Caco-2 (cell line): Measurements from ENCODE around the gene RIOK3. TPM values are rescaled to one million over a fixed set of nuclear protein-coding genes. Genes with fewer than 3 reads are reported as not detected.
A peak's percentile ranks its signal among the peaks of the same experiment; 100 is the strongest.

Experiments
- BruUV-seq: library from RNA; stranded (reverse); fragments of 400-500 nt; replicated peaks from 2 replicates; lab custom pipeline; 2021; lab: Mats Ljungman, UMichigan
- CTCF ChIA-PET: fragments of 300-600 bp; sonication (Branson Sonifier 250); formaldehyde crosslinking; loops from one replicate; lab custom pipeline; 2022; ENCODE audit warnings: antibody characterized with exemption; lab: Charles Lee
- POLR2A ChIA-PET: fragments of 300-600 bp; sonication (Branson Sonifier 250); formaldehyde crosslinking; loops from one replicate; lab custom pipeline; 2022; ENCODE audit warnings: antibody characterized with exemption; lab: Charles Lee
- DNase-seq, 2 experiments: peaks; one replicate each; pipeline versions ENCODE4 v3.0.0 to v3.0.0-alpha.2; 2020 to 2022
- H3K27me3 ChIP-seq: replicated peaks from 2 replicates; pipeline ENCODE4 v1.6.0; 2011; ENCODE audit warnings: low read length; ENCODE audit not compliant: control insufficient read depth, insufficient read depth
- H3K36me3 ChIP-seq: 2 replicates; pipeline ENCODE4 v1.5.1; 2011; ENCODE audit warnings: low read length; ENCODE audit not compliant: control insufficient read depth, insufficient read depth
- H3K4me1 ChIP-seq: fragments of 250-450 bp; sonication (Bioruptor Pico); 2 replicates; pipeline ENCODE4 v1.5.1; 2020; ENCODE audit warnings: mild to moderate bottlenecking
- H3K4me3 ChIP-seq: 2 replicates; pipeline ENCODE4 v1.5.1; 2011; ENCODE audit warnings: low read depth, mild to moderate bottlenecking, control low read depth, low read length
- H3K9me3 ChIP-seq: fragments of 250-450 bp; sonication (Bioruptor Pico); 2 replicates; pipeline ENCODE4 v1.5.1; 2020; ENCODE audit warnings: mild to moderate bottlenecking, moderate library complexity
- H3K27ac Mint-ChIP-seq: one replicate; pipeline ENCODE4 v1.8.0; 2022; ENCODE audit warnings: mixed read lengths; ENCODE audit not compliant: unreplicated experiment
- H3K27me3 Mint-ChIP-seq: one replicate; pipeline ENCODE4 v1.8.0; 2022; ENCODE audit warnings: mixed read lengths; ENCODE audit not compliant: insufficient read depth, unreplicated experiment
- H3K36me3 Mint-ChIP-seq: one replicate; pipeline ENCODE4 v1.8.0; 2022; ENCODE audit warnings: mild to moderate bottlenecking, mixed read lengths; ENCODE audit not compliant: insufficient read depth, unreplicated experiment
- H3K4me1 Mint-ChIP-seq: one replicate; pipeline ENCODE4 v1.8.0; 2022; ENCODE audit warnings: low read depth, mixed read lengths; ENCODE audit not compliant: unreplicated experiment
- H3K4me3 Mint-ChIP-seq: one replicate; pipeline ENCODE4 v1.8.0; 2022; ENCODE audit warnings: mild to moderate bottlenecking, moderate library complexity, mixed read lengths; ENCODE audit not compliant: unreplicated experiment
- H3K9me3 Mint-ChIP-seq: one replicate; pipeline ENCODE4 v1.8.0; 2022; ENCODE audit warnings: mixed read lengths; ENCODE audit not compliant: unreplicated experiment
- intact Hi-C: fragments of 100-400 bp; cut with micrococcal nuclease; formaldehyde crosslinking; loops from one replicate; pipeline ENCODE4 v1.10.0; 2022; ENCODE audit not compliant: unreplicated experiment
- total RNA-seq: library from RNA; stranded (reverse); gene quantifications from 2 replicates; pipeline ENCODE4 v1.2.3, GENCODE V29; 2022
- TF ChIP-seq, protein P1 (sequence below), 2 experiments: fragments of 200-600 bp in 1 of 2; IDR thresholded peaks; 1 replicate in 1 of 2; 2 replicates in 1 of 2; pipeline versions ENCODE4 v1.5.1 to v1.8.0; 2011 to 2022; ENCODE audit warnings: antibody characterized with exemption in 1 of 2, control low read depth in 1 of 2, inconsistent platforms in 1 of 2, low read depth in 1 of 2, low read length in 1 of 2, mild to moderate bottlenecking in 1 of 2, moderate library complexity in 1 of 2; ENCODE audit not compliant: insufficient read depth in 1 of 2, severe bottlenecking in 1 of 2, unreplicated experiment in 1 of 2

The RIOK3 gene
- total RNA-seq, 1 experiment from 2014 or later = 32.4 TPM

DNA sequence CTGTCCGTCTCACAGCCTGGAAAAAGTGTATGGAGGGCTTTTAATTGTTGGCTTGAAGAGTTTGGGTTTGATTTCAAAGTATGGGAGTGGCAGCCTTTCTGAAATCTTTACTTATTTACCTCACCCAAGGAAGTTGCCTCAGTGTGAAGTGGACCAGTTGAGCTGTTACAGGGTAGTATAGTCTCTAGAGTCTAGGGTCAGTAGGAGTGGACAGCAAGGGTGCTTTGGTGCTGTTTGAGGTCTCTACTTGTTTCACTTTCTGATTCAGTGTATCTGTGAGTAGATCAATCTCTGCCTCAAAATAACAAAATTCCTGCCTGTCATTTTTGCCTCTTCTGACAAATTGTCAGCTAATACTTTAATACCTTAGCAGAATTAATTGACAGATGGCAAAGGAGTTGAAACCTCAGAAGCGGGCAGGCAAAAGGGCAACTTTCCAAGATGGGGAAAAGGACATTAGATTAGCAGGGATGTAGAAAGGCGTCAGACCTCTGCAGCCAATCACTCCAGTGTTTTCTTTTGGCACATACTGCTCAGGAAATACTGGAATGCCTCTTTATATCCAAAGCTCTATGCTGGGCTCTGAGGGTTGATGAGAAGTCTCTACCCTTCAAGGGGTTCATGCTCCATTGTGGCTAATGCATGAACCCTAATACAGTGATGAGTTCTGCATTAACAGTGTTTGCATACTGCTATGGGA, 5.9 kb downstream of the RIOK3 start:
- Histone ChIP-seq H3K4me3 (no peak overlapping the region), H3K27me3 (no peaks in the 10 kb centered on the region), H3K36me3 (no peaks in the 10 kb centered on the region), H3K4me1 (peaks cover 17% of the 10 kb centered on the region), H3K9me3 (no peaks in the 10 kb centered on the region)
- H3K4me3 Mint-ChIP-seq = no peak overlapping the region
- H3K27me3 Mint-ChIP-seq = no peaks in the 10 kb centered on the region
- no TSS peak for BruUV-seq
- no peaks in the 10 kb centered on the region for H3K9me3 Mint-ChIP-seq
- TF ChIP-seq, protein P1, sequence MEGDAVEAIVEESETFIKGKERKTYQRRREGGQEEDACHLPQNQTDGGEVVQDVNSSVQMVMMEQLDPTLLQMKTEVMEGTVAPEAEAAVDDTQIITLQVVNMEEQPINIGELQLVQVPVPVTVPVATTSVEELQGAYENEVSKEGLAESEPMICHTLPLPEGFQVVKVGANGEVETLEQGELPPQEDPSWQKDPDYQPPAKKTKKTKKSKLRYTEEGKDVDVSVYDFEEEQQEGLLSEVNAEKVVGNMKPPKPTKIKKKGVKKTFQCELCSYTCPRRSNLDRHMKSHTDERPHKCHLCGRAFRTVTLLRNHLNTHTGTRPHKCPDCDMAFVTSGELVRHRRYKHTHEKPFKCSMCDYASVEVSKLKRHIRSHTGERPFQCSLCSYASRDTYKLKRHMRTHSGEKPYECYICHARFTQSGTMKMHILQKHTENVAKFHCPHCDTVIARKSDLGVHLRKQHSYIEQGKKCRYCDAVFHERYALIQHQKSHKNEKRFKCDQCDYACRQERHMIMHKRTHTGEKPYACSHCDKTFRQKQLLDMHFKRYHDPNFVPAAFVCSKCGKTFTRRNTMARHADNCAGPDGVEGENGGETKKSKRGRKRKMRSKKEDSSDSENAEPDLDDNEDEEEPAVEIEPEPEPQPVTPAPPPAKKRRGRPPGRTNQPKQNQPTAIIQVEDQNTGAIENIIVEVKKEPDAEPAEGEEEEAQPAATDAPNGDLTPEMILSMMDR (IDR thresholded peaks at IDR 0.05; ENCODE audit: insufficient read depth in 1 of 2, low read depth in 1 of 2, low read length in 1 of 2, severe bottlenecking in 1 of 2, unreplicated experiment in 1 of 2) = no peak
- peak overlapping the region; percentile 71 for H3K27ac Mint-ChIP-seq
- ChIA-PET POLR2A (interaction anchor here (0.8 kb wide), 1 partner anchor 199 kb away, joined by 3 read pairs; no protein-coding TSS in a partner anchor), CTCF (no interaction called here)
- peaks cover 29% of the 10 kb centered on the region for H3K4me1 Mint-ChIP-seq
- DNase-seq = no peak
- intact Hi-C loops = no loop called here
- peaks cover 24% of the 10 kb centered on the region for H3K36me3 Mint-ChIP-seq

DNA sequence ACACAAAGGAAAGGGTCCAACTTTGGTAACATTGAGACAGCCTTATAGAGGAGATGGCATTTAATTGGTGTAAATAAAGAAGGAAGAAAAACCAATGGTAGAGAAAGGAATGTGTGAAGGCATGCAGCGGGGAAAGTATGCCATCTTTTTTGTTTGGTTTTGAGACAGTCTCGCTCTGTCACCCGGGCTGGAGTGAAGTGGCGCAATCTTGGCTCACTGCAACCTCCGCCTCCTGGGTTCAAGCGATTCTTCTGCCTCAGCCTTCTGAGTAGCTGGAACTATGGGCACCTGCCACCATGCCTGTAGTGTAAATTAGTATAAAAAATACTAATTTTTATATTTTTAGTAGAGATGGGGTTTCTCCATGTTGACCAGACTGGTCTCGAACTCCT, 6.4 kb downstream of the RIOK3 start:
- TF ChIP-seq, protein P1 (IDR thresholded peaks at IDR 0.05; ENCODE audit: insufficient read depth in 1 of 2, low read depth in 1 of 2, low read length in 1 of 2, severe bottlenecking in 1 of 2, unreplicated experiment in 1 of 2) = no peak
- Mint-ChIP-seq H3K36me3 (peaks cover 25% of the 10 kb centered on the region), H3K9me3 (no peaks in the 10 kb centered on the region), H3K4me1 (peaks cover 29% of the 10 kb centered on the region), H3K4me3 (no peak overlapping the region), H3K27me3 (no peaks in the 10 kb centered on the region), H3K27ac (peak overlapping the region; percentile 71)
- ChIA-PET CTCF (no interaction called here), POLR2A (no interaction called here)
- DNase-seq = no peak
- BruUV-seq = no TSS peak
- Histone ChIP-seq H3K36me3 (no peaks in the 10 kb centered on the region), H3K4me3 (no peak overlapping the region), H3K27me3 (no peaks in the 10 kb centered on the region), H3K9me3 (no peaks in the 10 kb centered on the region), H3K4me1 (peaks cover 17% of the 10 kb centered on the region)
- intact Hi-C loops = no loop called here

DNA sequence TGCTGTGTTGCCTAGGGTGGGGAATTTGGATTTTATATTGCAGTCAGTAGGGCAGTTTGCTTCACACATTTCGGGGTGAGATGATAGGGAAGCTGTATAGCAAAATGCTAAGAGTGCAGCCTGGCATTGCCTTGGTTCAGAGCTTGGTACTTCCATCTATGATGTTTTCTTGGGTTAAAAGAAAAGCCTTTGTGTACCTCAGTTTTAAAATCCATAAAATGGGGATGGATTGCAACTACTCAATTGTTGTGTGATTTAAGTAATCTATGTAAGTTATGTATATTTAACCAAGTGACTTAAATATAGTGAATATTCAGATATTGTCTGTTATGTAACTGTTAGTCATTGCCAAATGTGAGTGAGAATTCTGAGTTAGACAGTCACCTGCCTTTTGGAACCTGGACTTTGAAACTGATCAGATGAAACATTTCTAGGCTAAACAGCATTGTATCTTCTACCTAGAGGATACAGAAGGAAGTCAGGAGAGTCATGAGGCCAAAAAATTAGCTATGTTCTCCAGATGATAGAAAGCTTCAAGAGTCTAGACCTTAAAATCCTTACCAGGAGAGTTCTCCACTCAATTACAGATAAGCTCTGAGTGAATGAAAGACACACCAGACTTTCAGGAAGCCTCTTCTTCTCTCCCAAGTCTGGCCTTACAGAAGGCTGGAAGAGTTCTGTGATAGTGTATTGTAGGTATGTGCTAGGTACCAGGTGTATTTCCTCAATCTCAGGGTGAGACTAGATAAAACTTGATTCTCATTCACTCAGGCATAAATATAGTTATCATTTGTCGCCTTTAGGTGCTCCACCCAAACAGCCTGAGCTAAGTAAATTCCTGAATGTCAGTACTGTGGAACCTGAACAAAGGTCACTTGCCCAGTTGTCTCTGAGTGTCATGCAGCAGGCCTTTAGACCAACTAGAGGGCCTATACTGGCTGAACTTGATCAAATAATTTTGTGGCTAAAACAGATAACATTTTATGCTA, 7.5 kb downstream of the RIOK3 start:
- ChIA-PET POLR2A (no interaction called here), CTCF (interaction anchor here (0.6 kb wide), 1 partner anchor 35 kb away, joined by 3 read pairs; no protein-coding TSS in a partner anchor)
- peaks cover 17% of the 10 kb centered on the region for H3K4me1 ChIP-seq
- H3K27me3 Mint-ChIP-seq = no peaks in the 10 kb centered on the region
- peak overlapping the region; percentile 71 for H3K27ac Mint-ChIP-seq
- intact Hi-C loops = no loop called here
- H3K9me3 Mint-ChIP-seq = no peaks in the 10 kb centered on the region
- H3K36me3 ChIP-seq = no peaks in the 10 kb centered on the region
- TF ChIP-seq, protein P1 (IDR thresholded peaks at IDR 0.05; ENCODE audit: insufficient read depth in 1 of 2, low read depth in 1 of 2, low read length in 1 of 2, severe bottlenecking in 1 of 2, unreplicated experiment in 1 of 2) = no peak
- H3K9me3 ChIP-seq = no peaks in the 10 kb centered on the region
- no peaks in the 10 kb centered on the region for H3K27me3 ChIP-seq
- BruUV-seq = no TSS peak
- H3K36me3 Mint-ChIP-seq = peaks cover 25% of the 10 kb centered on the region
- no peak overlapping the region for H3K4me3 ChIP-seq
- peaks cover 29% of the 10 kb centered on the region for H3K4me1 Mint-ChIP-seq
- H3K4me3 Mint-ChIP-seq = peak overlapping the region; percentile 5
- peak; percentile 16 to 34 for DNase-seq
